GM19467 (cell line): ENCODE measurements around the gene CHST11.

Source experiments
- ATAC-seq: cut with Tn5 transposase; IDR thresholded peaks from one replicate; pipeline ENCODE4 v1.9.1; 2021; ENCODE audit warnings: mild to moderate bottlenecking, moderate library complexity; ENCODE audit not compliant: unreplicated experiment

Gene CHST11

DNA sequence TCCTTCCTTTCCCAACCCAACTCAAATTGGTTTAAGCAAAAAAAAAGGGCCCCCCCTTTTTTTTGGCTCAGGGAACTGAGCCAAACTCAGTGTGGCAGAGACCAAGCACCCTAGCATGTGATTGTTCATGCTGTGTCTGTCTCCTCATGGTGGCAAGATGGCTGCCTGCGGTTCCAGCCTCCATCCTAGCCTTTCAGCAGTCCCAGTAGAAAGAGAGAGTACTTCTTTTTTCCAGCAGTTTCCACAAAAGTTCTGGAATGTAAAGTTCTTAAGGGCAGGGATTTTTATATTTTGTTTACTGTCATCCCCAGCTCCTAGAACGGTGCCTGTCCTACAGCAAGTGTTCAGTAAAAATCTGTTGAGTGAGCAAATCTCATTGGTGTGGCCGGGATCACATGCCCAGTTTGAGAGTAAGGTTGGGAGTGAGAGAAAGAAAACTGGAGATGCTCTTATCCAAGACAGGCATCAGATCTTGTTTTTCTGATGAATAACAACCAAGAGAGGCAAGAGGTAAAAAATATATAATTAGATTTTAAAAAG lies 22.4 kb downstream of the CHST11 start:
- ATAC-seq: no peak

DNA sequence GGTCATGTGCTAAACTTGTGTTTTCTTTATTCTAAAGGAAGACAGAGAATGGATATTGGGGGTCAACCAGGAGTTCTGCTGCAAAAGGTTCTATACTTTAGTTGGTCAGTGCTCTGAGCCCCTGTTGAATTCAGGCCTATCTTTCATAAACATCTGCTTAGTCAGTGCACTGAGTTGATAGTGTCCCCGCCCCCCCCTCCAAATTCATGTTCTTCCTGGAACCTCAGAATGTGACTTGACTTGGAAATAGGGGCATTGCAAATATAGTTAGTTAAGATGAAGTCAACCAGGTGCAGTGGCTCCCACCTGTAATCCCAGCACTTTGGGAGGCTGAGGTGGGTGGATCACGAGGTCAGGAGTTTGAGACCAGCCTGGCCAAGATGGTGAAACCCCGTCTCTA lies 23.3 kb downstream of the CHST11 start:
- ATAC-seq: no peak

DNA sequence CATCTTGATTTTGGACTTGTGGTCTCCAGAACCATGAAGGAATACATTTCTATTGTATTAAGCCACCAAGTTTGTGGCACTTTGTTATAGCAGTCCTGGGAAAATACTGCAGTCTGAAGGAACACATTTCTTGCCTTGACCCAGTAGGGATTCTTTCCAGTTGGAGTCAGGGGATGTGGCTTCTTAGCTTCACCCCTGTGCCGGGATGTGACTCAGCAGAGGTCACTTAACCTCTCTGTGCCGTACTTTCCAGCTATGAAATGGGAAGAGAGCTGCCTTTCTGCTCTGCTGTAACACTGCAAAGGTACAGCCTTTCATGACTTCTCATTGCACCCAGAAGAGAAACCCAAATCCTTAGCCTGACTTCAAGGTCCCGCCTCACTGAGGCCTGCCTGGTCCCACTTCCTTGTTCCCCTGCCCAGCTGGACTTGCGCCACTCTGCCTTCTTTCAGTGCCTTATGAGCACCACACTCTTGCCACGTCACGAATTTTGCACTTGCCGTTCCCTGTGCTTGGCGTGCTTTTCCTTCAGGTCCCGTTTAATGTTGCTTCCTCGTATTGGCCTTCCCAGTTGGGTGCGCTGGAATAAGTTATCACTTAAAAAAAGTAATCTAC lies 24.2 kb downstream of the CHST11 start:
- no peak for ATAC-seq

DNA sequence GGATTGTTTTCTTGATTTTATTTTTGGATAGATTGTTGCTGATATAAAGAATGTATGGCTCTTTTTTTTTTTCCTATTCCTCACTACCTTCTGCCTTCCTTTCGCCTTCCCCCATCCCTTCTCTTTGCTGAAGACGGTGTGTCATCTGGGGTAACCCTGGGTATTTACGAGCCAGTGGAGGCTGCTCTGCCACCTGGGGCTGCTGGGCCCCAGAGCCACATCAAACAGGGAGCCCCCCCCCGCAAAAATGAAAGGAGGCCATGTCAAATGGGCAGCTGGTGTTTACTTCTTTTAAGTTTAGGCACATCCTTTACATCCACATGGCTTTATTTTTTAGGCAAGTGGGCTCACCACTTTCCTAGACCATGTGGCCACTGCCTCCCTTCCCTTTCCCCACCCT lies 25.4 kb downstream of the CHST11 start:
- ATAC-seq: no peak

DNA sequence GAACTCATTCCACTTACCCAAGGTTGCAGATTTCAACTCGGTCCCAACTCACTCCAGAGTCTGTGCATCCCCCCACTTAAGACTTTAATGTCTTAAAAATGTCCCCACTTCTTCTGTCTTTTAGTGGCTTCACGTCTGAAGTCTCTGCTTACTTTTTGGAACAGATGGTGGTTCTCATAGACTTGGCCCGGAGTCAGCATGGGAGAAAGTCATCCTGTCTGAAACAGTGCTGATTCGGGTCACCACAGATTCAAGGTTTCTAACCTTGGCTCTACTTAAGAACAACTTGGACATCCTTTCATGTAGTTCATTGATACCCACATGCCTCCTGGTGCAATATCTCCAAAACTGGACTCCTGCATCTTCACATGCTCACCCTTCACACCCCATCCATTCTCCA lies 26.0 kb downstream of the CHST11 start:
- no peak for ATAC-seq

DNA sequence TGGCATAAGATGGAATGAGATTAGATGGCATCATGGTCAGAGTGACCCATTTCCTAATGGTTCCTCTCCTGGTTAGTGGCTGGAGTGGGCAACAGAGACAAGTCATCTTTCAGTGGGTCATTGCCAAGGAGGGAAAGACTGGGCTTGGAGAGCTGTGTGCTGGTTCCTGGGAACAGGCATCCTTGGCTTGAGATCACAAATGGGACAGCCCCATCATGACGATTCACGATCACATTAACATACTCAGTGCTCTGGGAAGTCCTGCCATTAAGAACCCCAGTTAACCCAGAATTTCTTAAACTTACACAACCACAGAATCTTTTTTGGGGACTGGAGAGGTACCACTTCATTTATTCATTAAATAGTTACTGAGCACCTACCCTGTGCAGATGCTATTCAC lies 27.3 kb downstream of the CHST11 start:
- ATAC-seq: no peak

DNA sequence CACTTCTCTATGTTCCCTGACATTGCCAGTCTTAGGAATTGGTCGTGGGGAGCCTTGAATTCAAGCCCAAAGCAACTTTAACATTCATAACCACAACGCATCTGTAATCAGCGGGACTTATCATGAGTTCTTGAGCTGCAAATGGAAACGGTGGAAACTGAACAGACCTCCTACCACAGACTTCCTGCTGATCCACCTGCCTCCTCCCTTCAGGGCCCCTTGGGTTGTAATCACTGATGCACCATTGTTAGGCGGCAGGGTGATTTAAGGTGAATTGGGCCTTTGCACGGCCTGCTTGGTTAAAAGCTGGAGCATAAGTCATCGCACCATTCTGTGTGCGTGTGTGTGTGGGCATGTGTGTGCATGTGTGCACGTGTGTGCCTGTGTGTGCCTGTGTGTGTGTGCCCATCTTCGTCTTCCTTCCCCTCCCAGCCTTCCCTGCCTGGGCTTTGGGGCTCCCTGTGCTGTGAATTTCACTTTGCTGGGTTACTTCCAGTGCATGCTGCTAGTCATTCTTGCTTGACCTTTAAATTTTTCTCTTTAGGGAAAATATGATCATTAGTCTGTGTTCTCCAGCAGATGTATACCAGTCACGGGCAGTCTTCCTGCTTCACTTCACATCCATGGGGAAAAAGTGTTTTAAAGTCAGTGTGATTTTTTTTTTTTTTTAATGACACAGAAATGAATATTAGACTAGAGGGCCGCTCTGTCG lies 29.1 kb downstream of the CHST11 start:
- no peak for ATAC-seq

DNA sequence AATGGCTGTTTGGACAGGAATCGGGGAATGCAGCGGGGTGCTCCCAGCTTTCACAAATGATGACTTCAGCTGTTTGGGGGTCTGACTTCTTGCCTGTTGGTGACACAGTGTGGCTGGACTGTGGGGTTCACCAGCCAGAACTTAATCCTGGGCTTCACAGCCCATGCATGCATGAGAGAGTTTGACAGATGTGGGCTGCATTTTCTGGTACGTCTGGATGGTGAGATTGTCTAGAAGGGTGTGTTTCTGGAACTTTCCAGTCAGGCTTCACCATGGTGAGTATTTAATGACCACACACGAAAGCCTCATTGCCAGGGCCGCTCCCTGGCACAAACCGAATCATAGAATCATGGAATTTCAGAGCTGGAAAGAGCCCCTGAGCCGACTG lies 29.6 kb downstream of the CHST11 start:
- ATAC-seq: no peak

DNA sequence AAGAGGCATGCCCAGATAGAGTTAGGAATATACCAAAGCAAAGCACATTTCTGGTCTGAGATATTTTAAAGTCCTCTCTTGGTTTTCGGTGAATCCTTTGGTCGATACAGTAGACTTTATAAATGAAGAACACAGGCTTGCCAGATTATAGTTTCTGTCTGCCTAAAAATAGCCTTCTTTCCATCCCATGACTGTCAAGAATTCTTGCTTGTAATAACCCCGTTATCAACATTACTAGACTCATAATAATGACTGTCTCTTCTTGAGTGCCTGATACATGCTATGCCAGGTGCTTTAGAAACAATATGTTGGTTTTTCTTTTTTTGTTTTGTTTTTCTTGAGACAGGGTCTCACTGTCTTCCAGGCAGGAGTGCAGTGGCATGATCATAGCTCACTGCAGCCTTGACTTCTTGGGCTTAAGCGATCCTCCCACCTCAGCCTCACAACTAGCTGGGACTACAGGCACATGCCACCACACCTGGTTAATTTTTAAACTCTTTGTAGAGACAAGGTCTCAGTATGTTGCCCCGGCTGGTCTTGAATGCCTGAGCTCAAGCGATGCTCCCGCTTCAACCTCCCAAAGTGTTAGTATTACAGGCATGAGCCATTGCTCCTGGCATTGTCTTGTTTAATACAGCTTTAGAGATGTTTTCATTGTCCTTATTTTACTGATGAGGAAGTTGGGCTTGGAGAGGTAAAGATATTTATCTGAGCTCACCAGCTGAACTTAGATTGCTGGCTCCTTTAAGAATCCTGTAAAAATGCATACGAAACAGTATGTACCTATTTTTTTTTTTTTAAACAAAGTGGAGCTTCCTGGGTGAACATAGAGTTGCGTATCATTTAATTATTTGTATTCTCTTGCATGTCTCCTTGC lies 30.4 kb downstream of the CHST11 start:
- no peak for ATAC-seq

DNA sequence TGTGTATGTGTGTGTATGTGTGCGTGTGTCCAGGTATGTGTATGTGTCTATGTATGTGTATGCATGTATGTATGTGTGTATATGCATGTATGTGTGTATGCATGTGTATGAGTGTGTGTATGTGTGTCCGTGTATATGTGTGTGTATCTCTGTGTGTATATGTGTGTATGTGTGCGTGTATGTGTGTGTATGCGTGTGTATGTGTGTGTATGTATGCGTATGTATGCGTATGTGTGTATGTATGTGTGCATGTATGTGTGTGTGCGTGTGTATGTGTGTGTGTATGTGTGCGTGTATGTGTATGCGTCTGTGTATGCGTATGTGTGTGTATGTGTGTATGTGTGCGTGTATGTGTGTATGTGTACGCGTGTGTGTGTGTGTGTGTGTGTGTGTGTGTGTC lies 31.6 kb downstream of the CHST11 start:
- no peak for ATAC-seq

DNA sequence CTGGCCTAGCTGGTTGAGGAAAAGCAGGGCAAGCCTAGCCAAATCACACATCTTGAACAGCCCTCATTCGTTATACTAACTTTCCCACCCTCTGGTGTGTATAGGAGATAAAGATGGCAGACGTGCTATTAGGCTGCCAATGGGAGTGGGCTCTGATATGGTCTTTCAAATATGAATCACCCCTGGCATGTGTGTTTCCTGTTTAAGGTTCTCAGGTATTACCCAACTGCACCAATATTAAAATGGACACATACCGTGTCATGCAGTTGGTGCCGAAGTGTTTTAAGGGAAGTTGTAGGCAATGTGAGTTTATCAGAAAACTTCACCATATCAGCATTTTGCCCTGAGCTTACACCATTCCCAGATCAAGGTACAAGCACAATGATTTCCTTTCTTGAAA lies 33.4 kb downstream of the CHST11 start:
- no peak for ATAC-seq

DNA sequence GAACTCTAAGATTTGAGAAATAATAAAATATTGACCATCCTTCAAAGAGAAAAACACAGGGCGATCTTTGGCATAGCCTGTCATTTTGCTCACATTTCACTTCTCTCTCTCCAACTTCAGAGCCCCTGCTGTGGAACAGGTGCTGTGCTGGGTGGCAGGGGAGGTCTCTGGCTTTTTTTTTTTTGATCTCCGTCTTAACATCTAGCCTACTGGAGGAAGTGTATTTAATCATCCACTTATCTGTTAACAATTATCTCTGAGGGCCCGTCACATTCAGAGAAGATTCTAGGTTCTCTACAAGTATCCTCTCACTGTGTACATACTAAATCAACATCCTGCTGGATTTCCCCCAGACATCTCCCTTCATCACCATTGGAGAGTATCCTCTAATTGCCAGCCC lies 34.1 kb downstream of the CHST11 start:
- ATAC-seq: no peak

DNA sequence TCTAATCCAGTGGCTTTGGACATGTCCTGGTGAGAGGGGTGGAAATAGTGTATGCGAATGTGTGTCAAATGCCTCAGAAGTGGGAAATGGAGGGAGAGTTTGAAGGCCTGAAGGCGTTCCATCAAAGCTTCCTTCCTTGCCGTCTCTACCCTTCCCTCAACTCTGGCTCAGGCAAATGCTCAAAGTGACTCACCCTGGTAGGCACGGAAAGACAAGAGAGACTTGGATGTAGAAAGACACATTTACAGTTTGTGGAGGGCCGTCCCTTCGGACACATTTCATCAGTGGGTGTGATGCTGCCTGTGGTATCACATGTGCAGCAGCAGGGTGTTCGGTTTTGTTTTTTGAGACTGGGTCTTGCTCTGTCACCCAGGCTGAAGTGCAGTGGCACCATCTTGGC lies 36.7 kb downstream of the CHST11 start:
- ATAC-seq: no peak

DNA sequence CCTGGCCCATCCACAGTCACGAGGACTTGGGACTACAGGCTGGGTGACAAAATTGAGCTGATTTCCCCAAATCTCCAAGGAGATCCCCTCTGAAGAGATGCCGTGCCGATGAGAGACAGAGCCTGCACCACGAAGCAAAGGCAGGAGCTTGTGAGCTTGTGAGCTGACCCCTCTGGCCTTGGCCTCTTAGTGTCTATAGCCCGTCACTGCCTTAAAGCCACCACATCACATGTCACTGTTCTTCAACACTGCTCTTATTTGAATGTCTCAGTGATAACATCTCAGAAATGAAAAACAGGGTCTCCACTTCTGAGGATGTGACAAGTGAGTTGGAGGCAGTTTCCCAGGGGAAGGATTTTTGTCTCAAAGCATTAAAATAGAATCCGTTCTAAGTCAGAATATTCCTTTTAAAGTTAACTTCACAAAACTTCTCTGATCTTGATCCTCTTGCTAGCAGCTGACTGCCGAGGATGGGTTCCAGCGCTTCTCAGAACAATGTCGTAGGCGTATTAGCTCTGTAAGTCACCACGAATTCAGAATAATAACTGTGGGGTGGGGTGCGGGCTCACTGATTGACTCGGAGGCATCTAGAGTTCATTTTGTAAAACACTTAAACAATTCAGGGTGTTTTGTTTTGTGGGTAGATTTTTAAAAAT lies 37.5 kb downstream of the CHST11 start:
- no peak for ATAC-seq

DNA sequence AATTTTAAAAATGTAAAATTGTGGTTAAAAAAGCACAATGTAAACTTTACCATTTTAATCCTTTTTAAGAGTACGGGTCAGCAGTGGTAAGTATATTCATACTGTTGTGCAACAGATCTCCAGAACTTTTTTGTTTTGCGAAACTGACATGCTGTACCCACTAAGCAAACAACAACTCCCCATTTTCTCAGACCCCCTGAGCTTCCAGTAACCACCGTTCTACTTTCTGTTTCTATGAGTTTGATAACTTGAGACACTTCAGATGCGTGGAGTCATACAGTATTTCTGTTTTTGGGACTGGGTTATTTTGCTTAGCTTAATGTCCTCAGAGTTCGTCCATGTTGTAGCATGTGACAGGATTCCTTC lies 38.0 kb downstream of the CHST11 start:
- ATAC-seq: no peak

DNA sequence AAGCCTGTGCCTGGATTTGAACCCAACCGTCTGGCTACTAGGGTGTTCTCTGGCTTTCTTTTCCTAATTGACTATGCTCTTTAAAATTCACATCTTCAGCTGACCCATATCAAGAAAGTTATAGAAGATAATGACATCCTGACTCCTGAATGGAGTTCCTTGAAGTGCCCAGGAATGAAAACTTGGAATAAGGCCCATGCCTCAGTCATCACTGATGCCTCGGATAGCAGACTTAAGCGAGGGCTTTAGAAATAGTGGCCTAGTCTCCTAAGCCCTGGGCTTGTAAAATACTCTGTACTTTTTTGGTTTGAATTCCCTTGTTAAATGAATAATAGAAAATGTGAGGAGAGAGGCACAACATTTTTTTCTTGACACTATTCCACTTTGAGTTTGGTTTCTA lies 39.0 kb downstream of the CHST11 start:
- no peak for ATAC-seq

DNA sequence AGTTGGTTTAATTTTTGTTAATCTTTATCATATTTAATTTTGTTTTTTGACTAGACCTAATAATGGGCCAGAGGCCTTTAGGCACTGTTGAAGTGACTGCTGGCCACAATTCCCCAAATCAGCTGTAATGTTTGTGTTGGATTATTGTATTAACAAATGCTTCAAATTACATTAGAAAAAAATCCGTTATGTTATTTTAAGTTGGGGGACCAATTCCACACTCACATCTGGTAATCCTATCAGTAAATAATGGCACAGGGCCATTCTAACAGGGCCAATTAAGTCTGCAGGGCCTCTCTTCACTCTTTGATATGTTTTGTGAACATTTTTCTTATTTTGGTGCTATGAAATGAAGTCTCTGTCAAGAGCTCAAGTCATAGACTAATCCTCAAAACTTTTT lies 39.6 kb downstream of the CHST11 start:
- ATAC-seq: no peak

DNA sequence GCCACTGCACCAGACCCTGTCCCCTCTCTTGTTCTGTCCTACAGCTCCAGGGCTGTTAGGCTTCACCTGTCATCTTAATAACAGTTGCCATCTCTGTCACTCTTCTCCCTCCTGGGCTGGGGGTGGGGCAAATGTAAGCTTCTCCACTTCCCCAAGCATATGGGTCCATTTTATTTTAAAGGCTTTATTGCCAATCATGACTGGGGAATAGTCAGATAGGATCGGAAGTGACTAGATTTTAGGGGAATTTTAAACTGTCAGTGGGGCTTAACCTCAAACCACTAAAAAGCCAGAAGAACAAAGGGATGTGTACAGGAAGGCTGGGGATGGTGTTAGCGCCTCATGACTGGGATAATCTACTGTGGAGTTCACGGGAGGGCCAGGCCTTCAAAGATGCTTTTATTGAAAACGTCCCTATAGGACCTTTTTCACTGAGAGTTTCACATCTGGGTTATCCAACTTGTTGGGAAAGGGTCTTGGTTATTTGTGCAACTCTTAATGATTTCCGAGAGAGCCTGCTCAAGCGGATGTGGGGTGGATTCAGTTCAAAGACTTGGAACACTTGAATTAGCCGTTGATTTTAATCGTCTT lies 41.6 kb downstream of the CHST11 start:
- ATAC-seq: no peak

DNA sequence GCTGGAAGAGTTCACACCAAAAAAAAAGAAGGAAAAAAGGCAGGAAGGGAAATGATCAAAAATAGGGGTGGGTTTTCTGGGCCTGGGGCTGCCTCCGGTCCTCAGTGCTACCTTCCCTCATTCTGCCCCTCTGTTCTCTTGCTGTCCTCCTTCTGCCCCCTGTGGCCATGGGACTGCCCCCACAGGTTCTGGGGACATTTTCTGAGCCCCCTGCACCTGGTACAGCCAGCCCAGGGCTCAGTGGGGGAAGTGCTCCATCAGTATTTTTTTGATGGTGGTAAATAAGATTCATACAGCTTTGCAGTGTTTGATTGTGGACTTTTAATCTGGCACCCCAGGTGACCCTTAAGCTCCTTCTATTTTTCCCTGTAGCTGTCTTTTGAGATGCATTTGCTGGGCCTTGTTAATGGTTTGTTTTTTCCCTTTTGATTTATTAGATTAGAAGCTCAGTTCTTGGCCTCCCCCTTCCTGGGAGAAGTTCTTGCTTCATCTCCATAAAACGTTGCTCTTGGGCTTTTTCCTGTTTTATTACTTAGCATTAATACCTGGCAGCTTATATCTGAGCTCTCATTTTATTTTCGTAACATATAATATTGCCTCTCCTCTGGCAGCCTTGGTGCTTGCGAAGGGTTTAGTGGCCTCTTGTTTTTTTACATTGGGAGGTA lies 43.1 kb downstream of the CHST11 start:
- ATAC-seq: no peak

DNA sequence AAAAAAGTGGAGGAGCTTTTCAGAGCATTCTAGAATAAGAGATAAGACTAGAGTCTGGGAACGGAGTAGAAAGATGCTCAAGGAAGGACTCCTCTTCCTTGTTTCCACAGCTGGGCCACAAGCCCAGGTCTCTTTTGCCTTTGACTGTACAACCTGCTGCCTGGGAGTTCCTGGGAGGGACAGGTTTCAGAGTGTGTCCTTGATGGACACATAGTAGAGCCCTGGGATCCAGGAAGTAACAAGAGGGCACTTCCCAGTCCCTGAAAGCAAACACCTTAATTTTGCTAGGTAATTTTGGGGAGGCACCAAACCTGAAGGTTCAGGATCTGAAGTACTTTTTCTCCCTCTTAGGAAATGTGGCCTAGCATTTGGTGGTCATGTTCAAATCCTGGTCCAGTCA lies 44.4 kb downstream of the CHST11 start:
- no peak for ATAC-seq
